Measurements from ENCODE around the gene FRAS1. TPM values are rescaled to one million over a fixed set of nuclear protein-coding genes. Genes with fewer than 3 reads are reported as not detected.

Gene FRAS1
- total RNA-seq, 1 donor from 2014 or later: not detected

DNA sequence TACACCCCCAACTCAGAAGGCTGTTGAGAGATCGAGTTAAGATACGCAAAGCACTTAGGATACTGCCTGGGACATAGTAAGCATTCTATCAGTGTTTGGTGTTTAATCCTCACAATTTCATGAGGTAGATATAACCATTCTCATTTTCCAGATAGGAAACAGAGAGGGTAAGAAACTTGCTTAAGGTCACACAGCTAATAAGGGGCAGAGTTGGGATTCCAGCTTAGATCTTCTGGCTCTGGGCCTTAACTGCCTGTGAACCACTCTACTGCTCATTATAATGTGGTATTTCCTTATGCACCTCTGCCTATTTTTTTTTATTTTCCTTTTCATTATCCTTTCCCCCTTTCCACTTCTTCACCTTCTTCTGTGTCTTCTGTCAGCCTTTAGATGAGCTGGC lies 252.2 kb downstream of the FRAS1 start:
- H3K36me3 Mint-ChIP-seq (ENCODE audit: low read depth): no peaks in the 10 kb centered on the region

DNA sequence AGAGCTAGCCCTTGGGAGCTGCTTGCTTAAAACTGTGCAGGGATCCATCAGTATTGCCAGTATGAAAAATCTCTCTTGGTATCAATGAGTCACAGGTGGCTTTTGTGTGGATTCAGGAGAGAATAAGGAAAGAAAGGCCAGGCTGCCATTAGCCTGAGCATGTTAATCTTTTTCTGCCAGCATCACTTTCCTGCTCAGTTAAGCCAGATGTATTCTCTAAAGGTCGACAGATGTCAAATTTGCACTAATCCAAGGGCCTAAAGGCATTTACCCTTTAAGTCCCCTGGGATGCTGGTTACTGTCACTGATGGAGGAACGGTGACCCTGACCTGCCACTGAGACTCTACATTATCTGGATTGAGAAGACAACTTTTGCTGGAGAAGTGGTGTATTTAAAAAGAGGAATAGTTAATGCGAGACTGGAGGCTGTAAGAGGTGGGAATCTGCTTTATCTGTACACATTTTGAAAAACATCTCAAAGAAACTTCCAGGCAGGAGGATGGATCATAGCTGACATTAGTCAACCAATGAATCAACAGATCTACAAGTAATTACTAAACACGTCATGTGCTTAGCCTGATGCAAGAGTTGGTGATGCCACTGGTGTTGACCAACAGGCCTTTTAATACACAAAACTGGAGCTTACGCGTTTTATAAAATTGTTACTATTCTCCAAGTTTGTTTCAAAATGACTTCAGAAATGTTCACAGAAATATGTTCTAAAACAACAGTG lies 253.1 kb downstream of the FRAS1 start:
- H3K36me3 Mint-ChIP-seq (ENCODE audit: low read depth): no peaks in the 10 kb centered on the region
- CTCF ChIA-PET: no interaction called here

More for the DNA sequence above, 252.2 kb downstream of the FRAS1 start:
- no peak for ATAC-seq (ENCODE audit: low read depth)
- CTCF ChIA-PET: no interaction called here
- intact Hi-C loops (cut with micrococcal nuclease): no loop called here
- no peak for DNase-seq
- peaks cover 8% of the 10 kb centered on the region for H3K27me3 Mint-ChIP-seq
- H3K4me3 Mint-ChIP-seq: no peak overlapping the region
- H3K9me3 Mint-ChIP-seq: no peaks in the 10 kb centered on the region
- no peak overlapping the region for H3K27ac Mint-ChIP-seq
- POLR2A ChIA-PET: no interaction called here
- TF ChIP-seq, protein P1, sequence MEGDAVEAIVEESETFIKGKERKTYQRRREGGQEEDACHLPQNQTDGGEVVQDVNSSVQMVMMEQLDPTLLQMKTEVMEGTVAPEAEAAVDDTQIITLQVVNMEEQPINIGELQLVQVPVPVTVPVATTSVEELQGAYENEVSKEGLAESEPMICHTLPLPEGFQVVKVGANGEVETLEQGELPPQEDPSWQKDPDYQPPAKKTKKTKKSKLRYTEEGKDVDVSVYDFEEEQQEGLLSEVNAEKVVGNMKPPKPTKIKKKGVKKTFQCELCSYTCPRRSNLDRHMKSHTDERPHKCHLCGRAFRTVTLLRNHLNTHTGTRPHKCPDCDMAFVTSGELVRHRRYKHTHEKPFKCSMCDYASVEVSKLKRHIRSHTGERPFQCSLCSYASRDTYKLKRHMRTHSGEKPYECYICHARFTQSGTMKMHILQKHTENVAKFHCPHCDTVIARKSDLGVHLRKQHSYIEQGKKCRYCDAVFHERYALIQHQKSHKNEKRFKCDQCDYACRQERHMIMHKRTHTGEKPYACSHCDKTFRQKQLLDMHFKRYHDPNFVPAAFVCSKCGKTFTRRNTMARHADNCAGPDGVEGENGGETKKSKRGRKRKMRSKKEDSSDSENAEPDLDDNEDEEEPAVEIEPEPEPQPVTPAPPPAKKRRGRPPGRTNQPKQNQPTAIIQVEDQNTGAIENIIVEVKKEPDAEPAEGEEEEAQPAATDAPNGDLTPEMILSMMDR (IDR thresholded peaks at IDR 0.05): no peak
- H3K4me1 Mint-ChIP-seq: no peaks in the 10 kb centered on the region

DNA sequence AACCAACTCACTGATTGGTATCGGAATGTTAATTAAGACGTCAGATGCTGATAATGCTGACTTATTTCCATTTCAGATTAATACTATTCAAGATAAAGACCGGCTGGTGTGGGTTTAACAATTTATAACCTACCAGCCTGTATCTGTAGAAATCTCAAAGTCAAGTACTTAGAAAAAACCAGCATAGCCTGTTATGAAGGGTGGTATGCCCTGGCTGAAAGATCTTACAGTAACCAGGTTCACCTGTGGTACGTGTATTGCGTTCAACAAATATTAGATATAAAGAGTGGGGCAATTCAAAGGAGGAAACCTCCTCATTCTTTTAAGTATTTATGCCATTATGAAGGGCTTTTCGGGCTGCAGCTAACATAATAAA lies 253.6 kb downstream of the FRAS1 start:
- H3K27ac Mint-ChIP-seq: no peak overlapping the region
- DNase-seq (no peak), ATAC-seq (ENCODE audit: low read depth) (no peak)
- intact Hi-C loops (cut with micrococcal nuclease): no loop called here
- ChIA-PET POLR2A (no interaction called here), CTCF (no interaction called here)
- peaks cover 8% of the 10 kb centered on the region for H3K27me3 Mint-ChIP-seq
- no peaks in the 10 kb centered on the region for H3K36me3 Mint-ChIP-seq (ENCODE audit: low read depth)
- H3K4me1 Mint-ChIP-seq: no peaks in the 10 kb centered on the region
- no peak overlapping the region for H3K4me3 Mint-ChIP-seq
- no peaks in the 10 kb centered on the region for H3K9me3 Mint-ChIP-seq
- TF ChIP-seq, protein P1 (IDR thresholded peaks at IDR 0.05): no peak

More for the DNA sequence above, 253.1 kb downstream of the FRAS1 start:
- Mint-ChIP-seq H3K27me3 (peaks cover 8% of the 10 kb centered on the region), H3K4me3 (no peak overlapping the region), H3K9me3 (no peaks in the 10 kb centered on the region), H3K27ac (no peak overlapping the region), H3K4me1 (no peaks in the 10 kb centered on the region)
- no peak for DNase-seq
- no peak for ATAC-seq (ENCODE audit: low read depth)
- TF ChIP-seq, protein P1 (IDR thresholded peaks at IDR 0.05): no peak
- POLR2A ChIA-PET: no interaction called here
- intact Hi-C loops (cut with micrococcal nuclease): no loop called here

DNA sequence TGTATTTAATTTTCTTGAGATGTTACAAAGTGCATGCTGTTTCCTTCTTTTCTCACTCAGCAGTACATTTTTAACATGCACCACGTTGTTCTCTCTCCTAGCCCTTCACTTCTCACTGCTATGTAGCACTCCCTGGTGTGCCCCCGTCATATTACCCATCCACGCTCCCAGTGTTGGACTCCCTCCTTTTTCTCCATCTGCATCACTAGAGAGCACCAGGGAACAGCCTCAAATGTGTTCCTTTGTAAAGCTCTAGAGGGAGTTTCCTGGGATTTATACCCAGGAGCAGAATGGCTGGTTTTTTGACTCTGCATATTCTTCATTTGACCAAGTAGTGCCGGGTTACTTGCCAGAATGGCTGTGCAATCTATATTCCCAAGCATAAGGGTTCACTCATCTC lies 254.2 kb downstream of the FRAS1 start:
- TF ChIP-seq, protein P1 (IDR thresholded peaks at IDR 0.05): no peak
- H3K4me3 Mint-ChIP-seq: no peak overlapping the region
- CTCF ChIA-PET: no interaction called here
- no peaks in the 10 kb centered on the region for H3K36me3 Mint-ChIP-seq (ENCODE audit: low read depth)
- POLR2A ChIA-PET: no interaction called here
- ATAC-seq (ENCODE audit: low read depth) (no peak), DNase-seq (no peak)
- peaks cover 8% of the 10 kb centered on the region for H3K27me3 Mint-ChIP-seq
- intact Hi-C loops (cut with micrococcal nuclease): no loop called here
- H3K4me1 Mint-ChIP-seq: no peaks in the 10 kb centered on the region
- H3K27ac Mint-ChIP-seq: no peak overlapping the region
- H3K9me3 Mint-ChIP-seq: no peaks in the 10 kb centered on the region

DNA sequence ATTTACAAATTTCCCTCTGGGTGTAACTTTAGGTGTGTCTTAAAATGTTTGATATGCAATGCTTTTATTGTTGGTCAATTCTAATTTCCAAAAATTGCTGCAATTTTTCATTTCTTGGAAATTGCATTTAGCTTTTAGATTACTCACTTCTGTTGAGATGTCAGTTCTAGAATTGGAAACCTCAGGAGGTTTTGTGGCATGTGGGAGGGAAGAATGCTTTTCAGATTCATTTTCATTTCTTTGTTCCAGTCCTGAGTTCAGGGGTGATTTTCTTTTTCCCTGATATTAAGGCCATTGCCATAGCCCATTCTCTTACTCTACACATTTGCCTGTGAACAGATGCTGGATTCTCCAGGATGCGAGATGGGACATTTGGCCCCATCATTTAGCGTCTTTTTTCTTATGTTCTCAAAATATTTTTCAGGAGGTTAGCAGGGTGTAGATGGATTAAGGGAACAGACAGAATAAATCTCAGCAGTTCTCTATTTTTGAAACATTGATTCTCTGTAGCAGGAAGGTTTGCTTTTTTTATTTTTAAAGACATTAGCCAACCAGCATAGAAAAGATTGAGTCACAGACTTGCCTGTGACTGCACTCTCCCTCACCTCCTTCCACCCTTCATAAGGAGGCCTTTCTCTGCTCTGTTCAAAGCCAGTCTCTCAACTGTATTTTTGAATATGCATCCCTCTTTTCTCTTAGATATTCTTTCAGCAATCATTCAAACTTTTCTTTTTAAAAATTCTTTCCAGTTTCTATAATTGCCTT lies 256.0 kb downstream of the FRAS1 start:
- peaks cover 6% of the 10 kb centered on the region for H3K27me3 Mint-ChIP-seq
- ATAC-seq (ENCODE audit: low read depth): no peak
- no peak overlapping the region for H3K4me3 Mint-ChIP-seq
- intact Hi-C loops (cut with micrococcal nuclease): no loop called here
- POLR2A ChIA-PET: no interaction called here
- TF ChIP-seq, protein P1 (IDR thresholded peaks at IDR 0.05): no peak
- H3K27ac Mint-ChIP-seq: no peak overlapping the region
- no peaks in the 10 kb centered on the region for H3K9me3 Mint-ChIP-seq
- DNase-seq: no peak
- H3K4me1 Mint-ChIP-seq: no peaks in the 10 kb centered on the region
- no peaks in the 10 kb centered on the region for H3K36me3 Mint-ChIP-seq (ENCODE audit: low read depth)
- CTCF ChIA-PET: no interaction called here

All from activated B cell treated with CpG ODN at 0.5 μM for 24 hours (primary cell).